ENCODE measurements around the gene CDYL2.

DNA sequence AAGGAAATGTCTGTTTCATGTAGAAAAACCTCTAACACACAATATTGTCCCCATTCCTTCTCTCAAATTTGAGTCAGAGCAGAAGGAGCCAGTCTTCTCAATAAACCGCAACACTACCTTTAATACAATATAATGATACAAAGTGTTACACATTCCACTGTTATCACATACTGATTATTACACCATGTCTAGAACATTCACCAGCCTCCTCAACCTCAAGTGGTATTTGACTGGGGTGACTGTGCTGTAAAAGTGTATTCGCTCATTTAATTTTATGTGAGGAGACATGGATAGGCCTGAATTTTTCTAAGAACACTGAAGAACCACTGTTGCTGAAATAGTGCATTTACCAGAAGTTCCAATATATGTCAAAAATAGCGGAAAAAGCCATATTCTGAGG lies 10.3 kb downstream of the CDYL2 start:
- TF ChIP-seq GATA2 (IDR thresholded peaks at IDR 0.05; ENCODE audit: low read depth, low read length), result no peak
- TF ChIP-seq GATA3 (IDR thresholded peaks at IDR 0.05; ENCODE audit: low read depth, low read length), result no peak
